Stimulated activated CD4-positive, alpha-beta T cell treated with anti-CD3 and anti-CD28 coated beads, Interleukin-2, amount 100 ng/mL, for 4 hours (primary cell): Measurements from ENCODE around the gene ANK2.

ENCODE experiments used
- DNase-seq: peaks from one replicate; pipeline ENCODE4 v3.0.0-alpha.2; 2020; ENCODE audit warnings: low read depth

The ANK2 gene

GRCh38 chr4:113398441-113399143 lies 349.1 kb downstream of the ANK2 start:
- DNase-seq: no peak

DNA sequence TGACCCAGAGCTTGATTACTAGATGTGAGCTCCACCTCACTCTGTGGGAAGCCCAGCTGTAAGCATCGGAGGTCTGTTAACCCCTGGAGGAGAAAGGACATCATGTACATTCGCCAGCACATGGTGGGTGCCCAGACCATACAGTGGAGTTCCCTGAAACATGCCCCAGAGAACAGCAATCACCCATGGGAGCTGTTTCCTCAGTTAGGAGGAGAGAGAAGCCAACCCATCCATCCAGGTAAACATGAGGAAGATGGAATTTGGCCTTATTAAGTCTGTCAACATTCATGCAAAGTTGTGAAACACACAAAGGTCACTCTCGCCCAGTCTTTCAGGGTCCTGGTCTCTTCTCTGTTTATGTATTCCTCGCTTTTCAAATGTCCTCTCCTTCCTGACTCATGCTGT lies 354.7 kb downstream of the ANK2 start:
- DNase-seq: no peak

DNA sequence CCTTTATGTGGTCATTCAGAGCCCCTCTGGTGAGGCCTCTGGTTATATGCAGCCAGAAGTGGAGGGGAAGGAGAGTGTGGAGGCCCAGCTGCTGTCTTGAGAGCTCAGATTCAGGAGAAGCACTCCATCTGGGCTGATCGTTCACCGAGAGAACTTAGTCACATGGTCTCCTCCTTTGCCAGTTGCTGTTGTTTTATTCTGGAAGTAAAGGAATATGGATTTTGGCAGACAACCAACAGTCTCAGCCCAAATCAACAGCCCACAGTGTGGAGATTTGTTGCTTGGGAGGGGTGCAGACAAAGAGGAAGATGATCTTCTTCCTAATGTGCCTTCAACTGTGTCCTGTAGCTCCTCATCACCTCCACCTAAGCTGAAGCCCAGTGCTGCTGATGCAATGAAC lies 355.4 kb downstream of the ANK2 start:
- DNase-seq: no peak

DNA sequence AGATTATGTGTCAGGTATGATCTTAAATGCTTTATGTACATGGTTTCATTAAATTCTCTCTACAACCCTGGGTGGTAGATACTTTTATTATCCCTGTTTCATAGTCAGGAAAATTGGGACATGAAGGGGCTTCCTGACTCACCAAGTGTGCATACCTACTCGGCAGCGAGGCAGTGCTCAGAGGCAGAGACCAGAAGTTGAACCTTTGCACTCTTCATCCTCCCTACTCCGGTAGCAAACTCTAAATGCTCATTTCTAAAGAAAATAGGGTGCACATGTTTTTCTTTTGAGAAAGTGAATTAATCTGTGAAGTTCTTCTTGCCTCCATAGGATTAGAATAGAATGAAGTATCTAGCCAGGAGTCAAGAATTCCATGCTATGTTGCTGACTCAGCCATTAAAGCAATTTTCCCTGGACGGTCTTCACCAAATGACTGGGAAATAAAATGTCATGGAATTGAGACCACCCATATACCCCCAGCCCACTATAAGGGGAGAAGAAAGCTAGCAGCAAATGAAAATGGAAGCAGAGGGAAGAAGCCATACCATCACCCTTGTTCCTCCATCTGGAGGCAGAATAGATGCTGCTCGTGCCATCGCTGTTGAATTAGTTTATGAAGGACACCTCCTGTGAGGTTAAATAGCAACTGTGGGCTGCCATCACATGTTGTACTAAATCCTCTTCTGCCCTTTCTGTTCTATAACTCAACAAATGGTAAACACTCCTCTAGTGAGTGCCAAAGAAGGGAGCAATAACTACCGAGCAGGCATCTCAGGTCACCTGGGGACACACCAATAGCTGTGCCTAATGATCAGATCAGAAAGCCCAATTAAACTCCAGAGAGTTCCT lies 356.6 kb downstream of the ANK2 start:
- no peak for DNase-seq

DNA sequence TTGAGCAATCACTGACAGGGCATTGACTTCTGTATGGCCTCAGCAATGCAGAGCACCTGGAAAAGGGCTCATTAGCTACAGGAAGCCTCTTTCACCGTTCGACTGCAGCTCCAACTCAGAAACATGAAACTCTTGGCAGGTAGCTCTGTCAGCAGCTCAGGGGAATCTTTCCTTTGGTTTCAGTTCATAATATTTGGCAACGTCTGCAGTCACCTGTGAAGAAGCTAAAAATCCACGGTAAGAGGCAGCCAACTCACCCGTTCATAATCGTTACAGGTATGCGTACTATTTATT lies 357.2 kb downstream of the ANK2 start:
- DNase-seq: no peak

DNA sequence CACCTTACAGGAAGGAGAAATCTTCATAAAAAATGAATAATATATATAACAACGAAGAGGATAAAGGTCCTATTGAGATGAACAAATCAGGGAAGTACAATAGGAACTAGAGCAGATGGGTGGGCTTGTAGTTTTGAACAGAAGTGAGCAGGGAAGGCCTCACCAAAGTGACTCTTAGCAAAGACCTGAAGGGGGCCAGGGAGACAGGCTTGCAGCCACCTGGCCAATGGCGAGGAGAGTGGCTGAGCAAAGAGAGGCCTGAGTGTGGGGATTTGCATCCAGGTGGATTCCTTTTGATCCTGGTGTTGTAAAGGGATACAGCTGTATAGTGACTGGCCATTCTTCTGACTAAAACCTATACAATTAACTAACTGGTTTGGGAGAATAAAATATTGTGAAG lies 358.0 kb downstream of the ANK2 start:
- no peak for DNase-seq

- no peak for DNase-seq
These were observed 359.7 kb downstream of the ANK2 start for GRCh38 chr4:113409181-113409580.

DNA sequence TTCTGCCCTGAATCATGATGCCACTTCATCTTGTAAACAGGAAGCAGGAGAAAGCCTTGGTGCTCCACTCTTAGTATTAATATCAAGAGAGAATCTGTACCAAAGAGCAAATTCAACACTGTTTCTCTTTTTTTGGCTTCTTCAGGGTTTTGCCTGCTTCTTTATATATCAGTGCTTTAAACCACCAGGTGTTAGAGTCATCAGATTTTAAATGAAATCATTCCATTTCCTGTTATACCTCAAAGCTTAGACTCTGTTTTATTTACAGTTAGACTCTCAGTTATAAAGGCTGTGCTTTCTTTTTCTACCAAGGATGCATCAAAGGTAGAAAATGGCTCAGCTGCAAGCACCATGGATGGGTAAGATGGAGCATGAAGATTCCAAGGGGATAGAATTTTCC lies 361.2 kb downstream of the ANK2 start:
- DNase-seq: no peak

GRCh38 chr4:113411496-113411938 lies 362.1 kb downstream of the ANK2 start:
- DNase-seq: no peak

DNA sequence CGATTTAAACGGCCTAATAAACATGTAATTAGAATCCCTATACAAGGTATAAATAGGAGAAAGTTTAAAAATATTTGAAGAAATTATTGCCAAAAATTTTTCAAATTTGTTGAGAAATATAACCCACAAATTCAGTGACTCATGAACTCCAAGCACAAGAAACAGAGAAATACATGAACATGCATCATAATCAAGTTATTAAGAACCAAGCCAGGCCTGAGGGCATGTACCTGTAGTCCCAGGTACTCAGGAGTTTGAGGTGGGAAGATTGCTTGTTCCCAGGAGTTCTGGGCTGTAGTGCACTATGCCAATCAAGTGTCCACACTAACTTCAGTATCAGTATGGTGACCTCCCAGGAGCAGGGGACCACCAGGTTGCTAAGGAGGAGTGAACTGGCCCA lies 370.2 kb downstream of the ANK2 start:
- no peak for DNase-seq

DNA sequence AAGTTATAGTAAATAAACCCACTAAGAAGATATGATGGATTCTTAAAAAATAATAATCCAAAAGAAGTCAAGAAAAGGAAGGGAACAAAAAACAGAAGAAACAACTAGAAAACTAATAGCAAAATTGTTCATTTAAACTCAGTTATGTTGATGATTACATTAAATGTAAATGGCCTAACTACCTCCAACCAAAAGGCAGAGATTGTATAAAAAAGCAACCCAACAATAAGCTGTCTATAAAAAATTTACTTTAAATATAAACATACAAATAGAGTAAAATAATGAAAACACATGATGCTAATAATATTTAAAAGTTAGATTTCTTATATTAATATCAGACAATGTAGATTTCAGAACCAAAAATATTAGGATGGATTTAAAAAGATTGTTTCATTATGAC lies 371.5 kb downstream of the ANK2 start:
- DNase-seq: no peak

- DNase-seq: no peak
These were observed 374.2 kb downstream of the ANK2 start for GRCh38 chr4:113423631-113424030.

DNA sequence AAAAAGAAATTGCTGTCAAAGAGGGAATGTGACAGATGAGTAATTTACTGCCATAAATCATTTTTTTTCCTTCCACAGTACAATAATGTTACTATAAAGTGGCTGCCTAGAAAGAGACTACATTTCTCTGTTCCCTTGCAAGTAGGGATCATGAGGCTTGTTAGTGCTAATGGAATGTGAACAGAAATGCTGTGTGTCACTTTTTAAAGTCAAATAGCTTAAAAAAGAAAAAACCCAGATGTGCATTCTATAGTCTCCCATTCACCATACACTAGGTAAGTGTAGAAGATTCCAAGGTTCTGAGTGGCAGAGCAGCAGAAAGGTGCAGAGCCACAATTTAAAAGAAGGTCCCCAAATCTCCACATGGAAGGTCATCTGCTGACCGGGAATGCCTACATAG lies 383.7 kb downstream of the ANK2 start:
- no peak for DNase-seq
